Nephron progenitor cell (in vitro differentiated cells): ENCODE results near the gene CD93.

Source experiments
- DNase-seq: peaks from one replicate; pipeline ENCODE4 v3.0.0; 2021
- H3K27ac Mint-ChIP-seq: 2 replicates; pipeline ENCODE4 v1.8.0; 2021; ENCODE audit warnings: mild to moderate bottlenecking, moderate library complexity, mixed read lengths
- H3K27me3 Mint-ChIP-seq: 2 replicates; pipeline ENCODE4 v1.8.0; 2021; ENCODE audit warnings: mild to moderate bottlenecking, low read depth, mixed read lengths; ENCODE audit not compliant: poor library complexity
- H3K36me3 Mint-ChIP-seq: 2 replicates; pipeline ENCODE4 v1.8.0; 2021; ENCODE audit warnings: low read depth, mixed read lengths
- H3K4me1 Mint-ChIP-seq: 2 replicates; pipeline ENCODE4 v1.8.0; 2021; ENCODE audit warnings: mixed read lengths
- H3K4me3 Mint-ChIP-seq: 2 replicates; pipeline ENCODE4 v1.8.0; 2021; ENCODE audit warnings: mild to moderate bottlenecking, moderate library complexity, mixed read lengths
- H3K9me3 Mint-ChIP-seq: 2 replicates; pipeline ENCODE4 v1.8.0; 2021; ENCODE audit warnings: mild to moderate bottlenecking, moderate library complexity, mixed read lengths
- TF ChIP-seq, protein P1 (sequence below): fragments of 200-600 bp; sonication (generic); IDR thresholded peaks from 2 replicates; pipeline ENCODE4 v1.5.0; 2021; ENCODE audit warnings: antibody characterized with exemption

The CD93 gene

DNA sequence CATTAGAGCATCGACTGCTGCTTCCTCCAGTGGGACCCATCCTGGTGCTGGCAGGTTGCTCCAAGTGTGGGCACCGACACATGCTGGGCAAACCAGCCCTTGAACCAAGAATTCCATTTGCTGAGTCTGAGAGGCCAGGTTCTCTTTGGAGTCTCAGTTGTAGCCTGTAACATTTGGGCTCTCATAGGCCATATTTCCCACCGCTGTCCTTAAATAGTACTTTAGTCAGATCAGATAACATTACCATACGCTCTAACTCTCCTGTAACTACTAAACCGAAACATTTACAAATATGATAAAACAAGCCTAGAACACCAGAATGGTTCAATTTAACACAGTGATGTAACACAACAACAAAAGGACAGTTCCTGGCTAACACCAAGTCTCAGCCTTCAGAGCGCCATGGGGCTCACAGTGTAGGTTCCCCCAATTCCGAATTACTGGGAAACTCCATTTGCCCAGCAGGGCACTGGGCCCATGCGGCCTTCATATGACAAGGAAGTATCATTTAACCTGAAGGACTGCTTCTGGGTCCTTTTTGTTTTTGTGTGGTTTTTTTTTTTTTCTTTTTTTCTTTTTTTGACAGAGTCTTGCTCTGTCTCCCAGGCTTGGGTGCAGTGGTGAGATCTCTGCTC is 28.4 kb upstream of the CD93 start:
- Mint-ChIP-seq H3K9me3 (no peaks in the 10 kb centered on the region), H3K36me3 (no peaks in the 10 kb centered on the region), H3K27me3 (peaks cover 10% of the 10 kb centered on the region), H3K4me1 (peaks cover 9% of the 10 kb centered on the region), H3K4me3 (no peak overlapping the region), H3K27ac (no peak overlapping the region)
- no peak for DNase-seq
- TF ChIP-seq, protein P1, sequence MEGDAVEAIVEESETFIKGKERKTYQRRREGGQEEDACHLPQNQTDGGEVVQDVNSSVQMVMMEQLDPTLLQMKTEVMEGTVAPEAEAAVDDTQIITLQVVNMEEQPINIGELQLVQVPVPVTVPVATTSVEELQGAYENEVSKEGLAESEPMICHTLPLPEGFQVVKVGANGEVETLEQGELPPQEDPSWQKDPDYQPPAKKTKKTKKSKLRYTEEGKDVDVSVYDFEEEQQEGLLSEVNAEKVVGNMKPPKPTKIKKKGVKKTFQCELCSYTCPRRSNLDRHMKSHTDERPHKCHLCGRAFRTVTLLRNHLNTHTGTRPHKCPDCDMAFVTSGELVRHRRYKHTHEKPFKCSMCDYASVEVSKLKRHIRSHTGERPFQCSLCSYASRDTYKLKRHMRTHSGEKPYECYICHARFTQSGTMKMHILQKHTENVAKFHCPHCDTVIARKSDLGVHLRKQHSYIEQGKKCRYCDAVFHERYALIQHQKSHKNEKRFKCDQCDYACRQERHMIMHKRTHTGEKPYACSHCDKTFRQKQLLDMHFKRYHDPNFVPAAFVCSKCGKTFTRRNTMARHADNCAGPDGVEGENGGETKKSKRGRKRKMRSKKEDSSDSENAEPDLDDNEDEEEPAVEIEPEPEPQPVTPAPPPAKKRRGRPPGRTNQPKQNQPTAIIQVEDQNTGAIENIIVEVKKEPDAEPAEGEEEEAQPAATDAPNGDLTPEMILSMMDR: no peak

DNA sequence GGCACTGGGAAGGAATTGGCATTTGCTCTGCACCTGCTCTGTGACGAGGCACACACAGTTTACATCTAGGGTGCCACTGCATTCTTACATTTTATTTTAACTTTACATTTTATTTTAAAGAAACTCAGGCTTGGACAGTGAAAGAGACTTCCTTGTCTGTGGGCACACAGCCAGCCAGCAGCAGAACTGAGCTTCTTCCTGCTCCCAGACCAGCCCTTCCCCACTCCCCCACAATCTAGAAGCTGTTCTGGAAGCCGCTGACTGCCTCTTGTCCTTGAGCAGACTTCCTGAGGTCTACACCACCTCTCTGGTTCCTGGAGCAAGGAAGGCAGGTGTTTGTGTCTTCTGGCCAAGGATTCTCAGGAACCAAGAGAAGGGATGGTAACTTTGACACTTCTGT is 27.9 kb upstream of the CD93 start:
- Mint-ChIP-seq H3K4me3 (no peak overlapping the region), H3K4me1 (peaks cover 9% of the 10 kb centered on the region), H3K27ac (no peak overlapping the region), H3K9me3 (no peaks in the 10 kb centered on the region), H3K27me3 (peaks cover 10% of the 10 kb centered on the region), H3K36me3 (no peaks in the 10 kb centered on the region)
- TF ChIP-seq, protein P1: no peak
- DNase-seq: no peak

DNA sequence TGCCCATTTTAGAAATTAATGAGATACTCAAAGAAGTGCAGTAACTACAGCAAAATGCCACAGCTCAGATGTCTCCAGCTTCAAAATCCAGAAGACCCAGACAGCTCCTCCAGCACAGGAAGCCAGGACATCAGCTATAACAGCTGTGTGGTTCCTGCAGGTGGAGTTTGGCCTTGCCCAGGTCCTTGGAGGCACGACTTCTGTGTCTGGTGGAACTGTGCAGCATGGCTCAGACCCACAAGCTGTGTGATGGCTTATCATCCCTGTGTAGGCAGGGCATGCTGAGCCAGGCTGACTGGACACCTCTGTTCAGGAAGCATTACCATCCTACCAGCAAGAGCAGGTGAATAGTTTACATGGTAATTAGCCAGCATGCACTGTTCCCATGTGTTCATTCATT is 26.5 kb upstream of the CD93 start:
- Mint-ChIP-seq H3K9me3 (no peaks in the 10 kb centered on the region), H3K4me1 (peaks cover 9% of the 10 kb centered on the region)
- TF ChIP-seq, protein P1: no peak

DNA sequence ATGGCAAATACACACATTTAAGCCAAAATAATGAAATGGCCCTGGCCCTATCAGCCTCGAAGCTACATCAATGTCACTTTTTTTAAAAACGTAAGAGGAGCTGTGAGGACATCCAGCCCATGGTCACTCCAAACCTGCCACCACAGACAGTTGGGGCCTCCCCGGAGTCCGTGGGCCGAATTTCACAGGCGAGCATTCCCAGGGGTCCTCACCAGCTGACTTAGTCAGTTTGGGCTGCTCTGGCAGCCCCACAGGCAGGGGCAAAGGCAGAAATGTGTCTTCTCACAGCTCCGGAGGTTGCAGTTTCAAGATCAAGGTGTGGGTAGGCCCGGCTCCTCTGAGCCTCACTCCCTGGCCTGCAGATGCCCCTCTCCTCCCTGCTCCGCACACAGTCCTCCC is 25.8 kb upstream of the CD93 start:
- no peaks in the 10 kb centered on the region for H3K36me3 Mint-ChIP-seq
- TF ChIP-seq, protein P1: no peak
- H3K4me1 Mint-ChIP-seq: peaks cover 12% of the 10 kb centered on the region
- H3K9me3 Mint-ChIP-seq: no peaks in the 10 kb centered on the region
- no peak overlapping the region for H3K27ac Mint-ChIP-seq
- DNase-seq: no peak
- peaks cover 6% of the 10 kb centered on the region for H3K27me3 Mint-ChIP-seq
- H3K4me3 Mint-ChIP-seq: no peak overlapping the region

More for the DNA sequence above, 26.5 kb upstream of the CD93 start:
- Mint-ChIP-seq H3K36me3 (no peaks in the 10 kb centered on the region), H3K27me3 (peaks cover 8% of the 10 kb centered on the region), H3K27ac (no peak overlapping the region), H3K4me3 (no peak overlapping the region)
- DNase-seq: no peak

DNA sequence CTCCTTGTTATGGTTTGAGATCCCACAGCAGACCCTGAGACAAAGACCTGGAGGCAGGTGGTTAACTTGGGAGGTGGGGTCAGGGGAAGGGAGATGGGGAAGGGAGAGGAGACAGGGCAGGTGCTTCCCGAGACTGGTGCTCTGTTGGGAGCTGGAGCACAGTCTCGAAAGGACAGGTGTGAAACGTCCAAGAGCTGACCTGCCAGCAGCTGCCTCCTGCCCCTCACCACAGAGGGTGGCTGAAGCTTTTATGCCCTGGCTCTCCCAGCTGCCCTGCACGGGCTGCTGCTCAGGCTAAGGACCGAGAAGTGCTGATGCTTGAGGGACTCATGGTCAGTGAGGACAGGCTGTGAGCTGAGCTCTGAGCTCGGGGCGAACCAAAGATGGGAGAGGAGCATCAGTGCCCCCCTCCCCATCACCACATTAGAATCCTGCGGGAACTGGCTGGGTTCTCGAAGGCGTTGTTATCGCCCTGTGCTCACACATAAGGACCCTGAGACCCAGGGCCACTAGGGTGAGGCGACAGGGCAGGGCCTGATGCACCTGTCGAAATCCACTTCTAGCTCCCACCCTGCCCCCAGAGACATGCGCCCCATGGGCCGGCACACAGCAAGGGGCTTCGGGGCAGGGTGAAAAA is 25.3 kb upstream of the CD93 start:
- no peaks in the 10 kb centered on the region for H3K36me3 Mint-ChIP-seq
- H3K4me1 Mint-ChIP-seq: peaks cover 17% of the 10 kb centered on the region
- H3K27ac Mint-ChIP-seq: no peak overlapping the region
- peaks cover 4% of the 10 kb centered on the region for H3K27me3 Mint-ChIP-seq
- H3K9me3 Mint-ChIP-seq: no peaks in the 10 kb centered on the region
- no peak overlapping the region for H3K4me3 Mint-ChIP-seq
- TF ChIP-seq, protein P1: no peak
- no peak for DNase-seq

DNA sequence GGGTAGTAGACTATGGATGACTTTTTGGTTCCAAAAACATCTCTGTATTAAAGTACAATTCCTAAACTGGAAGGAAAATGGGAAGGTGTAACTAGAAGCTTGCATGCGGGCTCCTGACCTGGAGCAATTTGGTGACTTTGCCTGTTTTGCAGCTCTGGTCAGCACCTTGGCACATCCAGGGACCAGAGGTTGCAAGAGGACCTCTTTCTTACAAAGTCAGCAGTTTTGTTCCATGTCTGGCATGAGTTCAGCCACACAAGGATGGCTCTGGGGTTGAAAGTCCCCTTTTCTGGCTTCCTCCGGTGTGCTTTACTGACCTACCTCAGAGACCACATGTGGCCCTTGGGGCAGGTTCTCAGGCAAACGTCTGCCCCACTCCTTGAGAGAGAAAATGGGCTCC is 22.7 kb upstream of the CD93 start:
- Mint-ChIP-seq H3K4me3 (no peak overlapping the region), H3K27me3 (peaks cover 4% of the 10 kb centered on the region), H3K4me1 (peaks cover 26% of the 10 kb centered on the region), H3K9me3 (no peaks in the 10 kb centered on the region), H3K36me3 (no peaks in the 10 kb centered on the region), H3K27ac (no peak overlapping the region)
- DNase-seq: no peak
- TF ChIP-seq, protein P1: no peak
